HEK293 (cell line): ENCODE measurements around the gene ACP7.

Source experiments
- GLI4 ChIP-seq: fragments of 450-650 bp; formaldehyde crosslinking; IDR thresholded peaks from 2 replicates; pipeline ENCODE4 v1.5.1; 2016; ENCODE audit warnings: missing biosample characterization, missing genetic modification characterization
- SCRT1 ChIP-seq: fragments of 450-650 bp; formaldehyde crosslinking; IDR thresholded peaks from 2 replicates; pipeline ENCODE4 v1.5.1; 2016; ENCODE audit warnings: missing biosample characterization, missing genetic modification characterization, borderline replicate concordance
- YY1 ChIP-seq: fragments of 450-650 bp; formaldehyde crosslinking; IDR thresholded peaks from 2 replicates; pipeline ENCODE4 v1.5.1; 2018; ENCODE audit warnings: missing biosample characterization, missing genetic modification characterization
- ZBTB48 ChIP-seq: fragments of 450-650 bp; formaldehyde crosslinking; IDR thresholded peaks from 2 replicates; pipeline ENCODE4 v1.5.1; 2016; ENCODE audit warnings: missing biosample characterization, missing genetic modification characterization
- ZBTB7A ChIP-seq: fragments of 450-650 bp; formaldehyde crosslinking; IDR thresholded peaks from 2 replicates; pipeline ENCODE4 v1.5.1; 2016; ENCODE audit warnings: low read depth, missing biosample characterization, missing genetic modification characterization
- ZBTB8A ChIP-seq: fragments of 450-650 bp; formaldehyde crosslinking; IDR thresholded peaks from 2 replicates; pipeline ENCODE4 v1.5.1; 2016; ENCODE audit warnings: missing biosample characterization, missing genetic modification characterization
- ZNF10 ChIP-seq: fragments of 450-650 bp; formaldehyde crosslinking; IDR thresholded peaks from 2 replicates; pipeline ENCODE4 v1.5.1; 2017; ENCODE audit warnings: missing biosample characterization, missing genetic modification characterization
- ZNF138 ChIP-seq: fragments of 450-650 bp; formaldehyde crosslinking; IDR thresholded peaks from 2 replicates; pipeline ENCODE4 v1.5.1; 2016; ENCODE audit warnings: missing biosample characterization, missing genetic modification characterization, borderline replicate concordance
- ZNF169 ChIP-seq: fragments of 450-650 bp; formaldehyde crosslinking; IDR thresholded peaks from 2 replicates; pipeline ENCODE4 v1.5.1; 2016; ENCODE audit warnings: missing biosample characterization, missing genetic modification characterization
- ZNF302 ChIP-seq: fragments of 450-650 bp; formaldehyde crosslinking; IDR thresholded peaks from 2 replicates; pipeline ENCODE4 v1.5.1; 2016; ENCODE audit warnings: missing biosample characterization, missing genetic modification characterization, low read depth
- ZNF404 ChIP-seq: fragments of 450-650 bp; formaldehyde crosslinking; IDR thresholded peaks from 2 replicates; pipeline ENCODE4 v1.5.1; 2017; ENCODE audit warnings: missing biosample characterization, missing genetic modification characterization
- ZNF433 ChIP-seq: fragments of 450-650 bp; formaldehyde crosslinking; IDR thresholded peaks from 2 replicates; pipeline ENCODE4 v1.5.1; 2016; ENCODE audit warnings: missing biosample characterization, missing genetic modification characterization, low read depth
- ZNF549 ChIP-seq: fragments of 450-650 bp; IDR thresholded peaks from 2 replicates; pipeline ENCODE4 v1.5.1; 2018; ENCODE audit warnings: missing biosample characterization, missing genetic modification characterization, mild to moderate bottlenecking, inconsistent platforms, moderate library complexity
- ZNF560 ChIP-seq: fragments of 450-650 bp; formaldehyde crosslinking; IDR thresholded peaks from 2 replicates; pipeline ENCODE4 v1.5.1; 2017; ENCODE audit warnings: missing biosample characterization, missing genetic modification characterization, borderline replicate concordance
- ZNF596 ChIP-seq: fragments of 450-650 bp; IDR thresholded peaks from 2 replicates; pipeline ENCODE4 v1.5.0; 2018; ENCODE audit warnings: missing biosample characterization, mild to moderate bottlenecking, missing genetic modification characterization, moderate library complexity
- ZNF660 ChIP-seq: fragments of 450-650 bp; IDR thresholded peaks from 2 replicates; pipeline ENCODE4 v1.5.1; 2018; ENCODE audit warnings: missing biosample characterization, mild to moderate bottlenecking, missing genetic modification characterization
- ZNF792 ChIP-seq: fragments of 450-650 bp; formaldehyde crosslinking; IDR thresholded peaks from 2 replicates; pipeline ENCODE4 v1.5.1; 2016; ENCODE audit warnings: missing biosample characterization, missing genetic modification characterization
- TF ChIP-seq, protein P1 (sequence below): fragments of 450-650 bp; formaldehyde crosslinking; IDR thresholded peaks from 2 replicates; pipeline ENCODE4 v1.5.1; 2016; ENCODE audit warnings: missing biosample characterization, missing genetic modification characterization
- TF ChIP-seq, protein P2 (sequence below): fragments of 450-650 bp; IDR thresholded peaks from 2 replicates; pipeline ENCODE4 v1.5.1; 2018; ENCODE audit warnings: missing biosample characterization, missing genetic modification characterization
- TF ChIP-seq, protein P3 (sequence below): fragments of 450-650 bp; formaldehyde crosslinking; conservative IDR thresholded peaks from 2 replicates; pipeline ENCODE4 v1.5.1; 2016; ENCODE audit warnings: low read depth, missing biosample characterization, missing genetic modification characterization
- TF ChIP-seq, protein P4 (sequence below): fragments of 450-650 bp; formaldehyde crosslinking; IDR thresholded peaks from 2 replicates; pipeline ENCODE4 v1.5.1; 2017; ENCODE audit warnings: missing biosample characterization, missing genetic modification characterization
- TF ChIP-seq, protein P5 (sequence below): fragments of 450-650 bp; formaldehyde crosslinking; IDR thresholded peaks from 2 replicates; pipeline ENCODE4 v1.5.1; 2017; ENCODE audit warnings: missing biosample characterization, mild to moderate bottlenecking, missing genetic modification characterization, moderate library complexity
- TF ChIP-seq, protein P6 (sequence below): fragments of 450-650 bp; formaldehyde crosslinking; IDR thresholded peaks from 2 replicates; pipeline ENCODE4 v1.5.1; 2016; ENCODE audit warnings: missing biosample characterization, missing genetic modification characterization
- TF ChIP-seq, protein P7 (sequence below): fragments of 450-650 bp; formaldehyde crosslinking; IDR thresholded peaks from 2 replicates; pipeline ENCODE4; 2016; ENCODE audit warnings: missing biosample characterization, missing genetic modification characterization
- TF ChIP-seq, protein P8 (sequence below): IDR thresholded peaks from 2 replicates; pipeline ENCODE4 v1.6.1; 2011; ENCODE audit warnings: mild to moderate bottlenecking, low read depth, low read length, borderline replicate concordance

The ACP7 gene

DNA sequence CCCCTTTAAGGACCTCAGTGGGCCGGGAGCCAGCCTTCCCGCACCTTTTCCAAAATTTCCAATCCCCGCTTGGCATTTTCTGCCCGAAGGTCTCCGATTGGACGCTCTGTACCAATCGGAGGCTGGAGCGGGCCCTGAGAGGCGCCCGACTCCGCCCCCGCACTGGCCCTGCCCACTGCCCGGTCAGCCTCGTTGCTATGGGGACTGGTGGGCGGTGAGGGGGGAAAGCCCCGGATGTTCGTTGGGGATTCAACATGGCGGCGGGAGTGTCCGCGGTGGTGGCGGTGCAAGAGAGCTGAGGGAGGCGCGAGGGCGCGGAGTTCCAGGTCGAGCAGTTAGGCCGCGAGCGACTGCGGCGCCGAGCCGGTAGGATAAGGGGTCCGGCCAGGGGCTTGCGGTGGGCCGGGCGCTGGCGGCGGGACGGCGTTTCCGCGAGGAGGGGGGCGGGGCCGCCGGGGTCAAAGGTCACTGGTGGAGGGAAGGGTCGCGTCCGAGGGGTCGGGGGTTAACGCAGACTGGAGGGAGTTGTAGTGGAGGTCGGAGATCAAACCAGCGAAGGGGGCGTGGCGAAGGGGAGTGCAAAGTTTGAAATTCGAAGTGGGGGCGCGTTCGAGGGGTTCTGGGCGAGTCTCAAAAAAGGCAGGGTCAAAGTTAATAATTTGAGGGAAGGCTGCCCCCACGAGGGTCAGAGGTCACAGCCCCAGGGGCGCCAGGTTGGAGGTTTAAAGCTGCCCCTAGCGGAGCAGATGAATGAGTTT is 41.6 kb downstream of the ACP7 start, which contains the start of gene PAK4 (continued):
- TF ChIP-seq ZBTB7A (tag by site-specific recombination) (peak; percentile 100), SCRT1 (tag by site-specific recombination) (no peak), ZNF560 (tag by site-specific recombination) (no peak), GLI4 (tag by site-specific recombination) (no peak), ZBTB8A (tag by site-specific recombination) (peak; percentile 77), ZBTB48 (tag by site-specific recombination) (peak; percentile 93), ZNF404 (no peak), ZNF660 (tag by site-specific recombination) (peak; percentile 8), YY1 (tag by site-specific recombination) (peak; percentile 99), ZNF433 (tag by site-specific recombination) (no peak), ZNF549 (tag by site-specific recombination) (no peak), ZNF792 (peak; percentile 93), ZNF302 (tag by site-specific recombination) (no peak), ZNF169 (tag by site-specific recombination) (peak; percentile 93), ZNF10 (tag by site-specific recombination) (peak; percentile 94), ZNF138 (0 out of 2 replicates have a peak, but pooled peaks have one; percentile 49), ZNF596 (tag by site-specific recombination) (no peak)
- TF ChIP-seq, protein P1, sequence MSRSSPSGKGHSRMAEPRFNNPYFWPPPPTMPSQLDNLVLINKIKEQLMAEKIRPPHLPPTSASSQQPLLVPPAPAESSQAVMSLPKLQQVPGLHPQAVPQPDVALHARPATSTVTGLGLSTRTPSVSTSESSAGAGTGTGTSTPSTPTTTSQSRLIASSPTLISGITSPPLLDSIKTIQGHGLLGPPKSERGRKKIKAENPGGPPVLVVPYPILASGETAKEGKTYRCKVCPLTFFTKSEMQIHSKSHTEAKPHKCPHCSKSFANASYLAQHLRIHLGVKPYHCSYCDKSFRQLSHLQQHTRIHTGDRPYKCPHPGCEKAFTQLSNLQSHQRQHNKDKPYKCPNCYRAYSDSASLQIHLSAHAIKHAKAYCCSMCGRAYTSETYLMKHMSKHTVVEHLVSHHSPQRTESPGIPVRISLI: no peak
- TF ChIP-seq, protein P2, sequence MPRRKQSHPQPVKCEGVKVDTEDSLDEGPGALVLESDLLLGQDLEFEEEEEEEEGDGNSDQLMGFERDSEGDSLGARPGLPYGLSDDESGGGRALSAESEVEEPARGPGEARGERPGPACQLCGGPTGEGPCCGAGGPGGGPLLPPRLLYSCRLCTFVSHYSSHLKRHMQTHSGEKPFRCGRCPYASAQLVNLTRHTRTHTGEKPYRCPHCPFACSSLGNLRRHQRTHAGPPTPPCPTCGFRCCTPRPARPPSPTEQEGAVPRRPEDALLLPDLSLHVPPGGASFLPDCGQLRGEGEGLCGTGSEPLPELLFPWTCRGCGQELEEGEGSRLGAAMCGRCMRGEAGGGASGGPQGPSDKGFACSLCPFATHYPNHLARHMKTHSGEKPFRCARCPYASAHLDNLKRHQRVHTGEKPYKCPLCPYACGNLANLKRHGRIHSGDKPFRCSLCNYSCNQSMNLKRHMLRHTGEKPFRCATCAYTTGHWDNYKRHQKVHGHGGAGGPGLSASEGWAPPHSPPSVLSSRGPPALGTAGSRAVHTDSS (tag by site-specific recombination): no peak
- TF ChIP-seq, protein P3, sequence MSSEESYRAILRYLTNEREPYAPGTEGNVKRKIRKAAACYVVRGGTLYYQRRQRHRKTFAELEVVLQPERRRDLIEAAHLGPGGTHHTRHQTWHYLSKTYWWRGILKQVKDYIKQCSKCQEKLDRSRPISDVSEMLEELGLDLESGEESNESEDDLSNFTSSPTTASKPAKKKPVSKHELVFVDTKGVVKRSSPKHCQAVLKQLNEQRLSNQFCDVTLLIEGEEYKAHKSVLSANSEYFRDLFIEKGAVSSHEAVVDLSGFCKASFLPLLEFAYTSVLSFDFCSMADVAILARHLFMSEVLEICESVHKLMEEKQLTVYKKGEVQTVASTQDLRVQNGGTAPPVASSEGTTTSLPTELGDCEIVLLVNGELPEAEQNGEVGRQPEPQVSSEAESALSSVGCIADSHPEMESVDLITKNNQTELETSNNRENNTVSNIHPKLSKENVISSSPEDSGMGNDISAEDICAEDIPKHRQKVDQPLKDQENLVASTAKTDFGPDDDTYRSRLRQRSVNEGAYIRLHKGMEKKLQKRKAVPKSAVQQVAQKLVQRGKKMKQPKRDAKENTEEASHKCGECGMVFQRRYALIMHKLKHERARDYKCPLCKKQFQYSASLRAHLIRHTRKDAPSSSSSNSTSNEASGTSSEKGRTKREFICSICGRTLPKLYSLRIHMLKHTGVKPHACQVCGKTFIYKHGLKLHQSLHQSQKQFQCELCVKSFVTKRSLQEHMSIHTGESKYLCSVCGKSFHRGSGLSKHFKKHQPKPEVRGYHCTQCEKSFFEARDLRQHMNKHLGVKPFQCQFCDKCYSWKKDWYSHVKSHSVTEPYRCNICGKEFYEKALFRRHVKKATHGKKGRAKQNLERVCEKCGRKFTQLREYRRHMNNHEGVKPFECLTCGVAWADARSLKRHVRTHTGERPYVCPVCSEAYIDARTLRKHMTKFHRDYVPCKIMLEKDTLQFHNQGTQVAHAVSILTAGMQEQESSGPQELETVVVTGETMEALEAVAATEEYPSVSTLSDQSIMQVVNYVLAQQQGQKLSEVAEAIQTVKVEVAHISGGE (tag by site-specific recombination): peak; percentile 62; the same call in 1 of the 2 replicates
- TF ChIP-seq, protein P4, sequence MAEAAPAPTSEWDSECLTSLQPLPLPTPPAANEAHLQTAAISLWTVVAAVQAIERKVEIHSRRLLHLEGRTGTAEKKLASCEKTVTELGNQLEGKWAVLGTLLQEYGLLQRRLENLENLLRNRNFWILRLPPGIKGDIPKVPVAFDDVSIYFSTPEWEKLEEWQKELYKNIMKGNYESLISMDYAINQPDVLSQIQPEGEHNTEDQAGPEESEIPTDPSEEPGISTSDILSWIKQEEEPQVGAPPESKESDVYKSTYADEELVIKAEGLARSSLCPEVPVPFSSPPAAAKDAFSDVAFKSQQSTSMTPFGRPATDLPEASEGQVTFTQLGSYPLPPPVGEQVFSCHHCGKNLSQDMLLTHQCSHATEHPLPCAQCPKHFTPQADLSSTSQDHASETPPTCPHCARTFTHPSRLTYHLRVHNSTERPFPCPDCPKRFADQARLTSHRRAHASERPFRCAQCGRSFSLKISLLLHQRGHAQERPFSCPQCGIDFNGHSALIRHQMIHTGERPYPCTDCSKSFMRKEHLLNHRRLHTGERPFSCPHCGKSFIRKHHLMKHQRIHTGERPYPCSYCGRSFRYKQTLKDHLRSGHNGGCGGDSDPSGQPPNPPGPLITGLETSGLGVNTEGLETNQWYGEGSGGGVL (tag by site-specific recombination): peak; percentile 88
- TF ChIP-seq, protein P5, sequence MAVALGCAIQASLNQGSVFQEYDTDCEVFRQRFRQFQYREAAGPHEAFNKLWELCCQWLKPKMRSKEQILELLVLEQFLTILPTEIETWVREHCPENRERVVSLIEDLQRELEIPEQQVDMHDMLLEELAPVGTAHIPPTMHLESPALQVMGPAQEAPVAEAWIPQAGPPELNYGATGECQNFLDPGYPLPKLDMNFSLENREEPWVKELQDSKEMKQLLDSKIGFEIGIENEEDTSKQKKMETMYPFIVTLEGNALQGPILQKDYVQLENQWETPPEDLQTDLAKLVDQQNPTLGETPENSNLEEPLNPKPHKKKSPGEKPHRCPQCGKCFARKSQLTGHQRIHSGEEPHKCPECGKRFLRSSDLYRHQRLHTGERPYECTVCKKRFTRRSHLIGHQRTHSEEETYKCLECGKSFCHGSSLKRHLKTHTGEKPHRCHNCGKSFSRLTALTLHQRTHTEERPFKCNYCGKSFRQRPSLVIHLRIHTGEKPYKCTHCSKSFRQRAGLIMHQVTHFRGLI (tag by site-specific recombination): peak; percentile 73; the same call in 1 of the 2 replicates
- TF ChIP-seq, protein P6, sequence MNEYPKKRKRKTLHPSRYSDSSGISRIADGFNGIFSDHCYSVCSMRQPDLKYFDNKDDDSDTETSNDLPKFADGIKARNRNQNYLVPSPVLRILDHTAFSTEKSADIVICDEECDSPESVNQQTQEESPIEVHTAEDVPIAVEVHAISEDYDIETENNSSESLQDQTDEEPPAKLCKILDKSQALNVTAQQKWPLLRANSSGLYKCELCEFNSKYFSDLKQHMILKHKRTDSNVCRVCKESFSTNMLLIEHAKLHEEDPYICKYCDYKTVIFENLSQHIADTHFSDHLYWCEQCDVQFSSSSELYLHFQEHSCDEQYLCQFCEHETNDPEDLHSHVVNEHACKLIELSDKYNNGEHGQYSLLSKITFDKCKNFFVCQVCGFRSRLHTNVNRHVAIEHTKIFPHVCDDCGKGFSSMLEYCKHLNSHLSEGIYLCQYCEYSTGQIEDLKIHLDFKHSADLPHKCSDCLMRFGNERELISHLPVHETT (tag by site-specific recombination): peak; percentile 79
- TF ChIP-seq, protein P7, sequence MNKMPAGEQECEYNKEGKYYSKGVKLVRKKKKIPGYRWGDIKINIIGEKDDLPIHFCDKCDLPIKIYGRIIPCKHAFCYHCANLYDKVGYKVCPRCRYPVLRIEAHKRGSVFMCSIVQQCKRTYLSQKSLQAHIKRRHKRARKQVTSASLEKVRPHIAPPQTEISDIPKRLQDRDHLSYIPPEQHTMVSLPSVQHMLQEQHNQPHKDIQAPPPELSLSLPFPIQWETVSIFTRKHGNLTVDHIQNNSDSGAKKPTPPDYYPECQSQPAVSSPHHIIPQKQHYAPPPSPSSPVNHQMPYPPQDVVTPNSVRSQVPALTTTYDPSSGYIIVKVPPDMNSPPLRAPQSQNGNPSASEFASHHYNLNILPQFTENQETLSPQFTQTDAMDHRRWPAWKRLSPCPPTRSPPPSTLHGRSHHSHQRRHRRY: peak; percentile 85; the same call in 1 of the 2 replicates
- TF ChIP-seq, protein P8, sequence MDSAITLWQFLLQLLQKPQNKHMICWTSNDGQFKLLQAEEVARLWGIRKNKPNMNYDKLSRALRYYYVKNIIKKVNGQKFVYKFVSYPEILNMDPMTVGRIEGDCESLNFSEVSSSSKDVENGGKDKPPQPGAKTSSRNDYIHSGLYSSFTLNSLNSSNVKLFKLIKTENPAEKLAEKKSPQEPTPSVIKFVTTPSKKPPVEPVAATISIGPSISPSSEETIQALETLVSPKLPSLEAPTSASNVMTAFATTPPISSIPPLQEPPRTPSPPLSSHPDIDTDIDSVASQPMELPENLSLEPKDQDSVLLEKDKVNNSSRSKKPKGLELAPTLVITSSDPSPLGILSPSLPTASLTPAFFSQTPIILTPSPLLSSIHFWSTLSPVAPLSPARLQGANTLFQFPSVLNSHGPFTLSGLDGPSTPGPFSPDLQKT: no peak
